ENCODE data around the gene UCP1. TPM values are rescaled to one million over a fixed set of nuclear protein-coding genes. Genes with fewer than 3 reads are reported as not detected.

The UCP1 gene
- polyA plus RNA-seq, 3 donors = not detected

- Mint-ChIP-seq H3K9me3 (peaks cover 0 to 1% (median 0%) of the 10 kb centered on the region in 7 donors), H3K4me1 (no peaks in the 10 kb centered on the region), H3K27me3 (ENCODE audit: low read depth in 3 of 3) (peaks cover 0 to 3% (median 3%) of the 10 kb centered on the region in 3 donors), H3K4me3 (no peak overlapping the region), H3K36me3 (no peaks in the 10 kb centered on the region), H3K27ac (no peak overlapping the region)
- DNase-seq = no peak
- Histone ChIP-seq H3K4me2 (replicated peaks; ENCODE audit: extremely low read depth, low read length, poor library complexity, severe bottlenecking) (no peak overlapping the region), H3K4me3 (replicated peaks in 1 of 3; ENCODE audit: low read depth in 2 of 3, low read length in 3 of 3) (no peak overlapping the region), H3K27me3 (ENCODE audit: control insufficient read depth in 2 of 2, insufficient read depth in 2 of 2, low read length in 2 of 2) (no peaks in the 10 kb centered on the region), H3K79me2 (ENCODE audit: insufficient read depth, low read length) (no peaks in the 10 kb centered on the region), H3K9ac (ENCODE audit: insufficient read depth, low read length, poor library complexity, severe bottlenecking) (no peak overlapping the region), H3K4me1 (ENCODE audit: control insufficient read depth in 1 of 2, insufficient read depth in 2 of 2, low read length in 2 of 2) (no peaks in the 10 kb centered on the region), H3K27ac (ENCODE audit: low read depth in 1 of 2, low read length in 2 of 2) (no peak overlapping the region), H2AFZ (ENCODE audit: insufficient read depth, low read depth, low read length, poor library complexity, severe bottlenecking) (no peak overlapping the region), H4K20me1 (ENCODE audit: insufficient read depth, low read length) (no peaks in the 10 kb centered on the region), H3K36me3 (replicated peaks in 1 of 2; ENCODE audit: control insufficient read depth in 1 of 2, insufficient read depth in 2 of 2, low read length in 2 of 2) (no peaks in the 10 kb centered on the region), H3K9me3 (replicated peaks in 1 of 2; ENCODE audit: control insufficient read depth in 1 of 2, insufficient read depth in 1 of 2, low read length in 2 of 2) (no peaks in the 10 kb centered on the region)
- WGBS (ENCODE audit: insufficient coverage) = 95% methylated on average over 2 of the region's 2 CpGs
- no peak for TF ChIP-seq CTCF (IDR thresholded peaks at IDR 0.05)
- intact Hi-C loops (cut with micrococcal nuclease) = no loop called here
These were observed 34.5 kb upstream of the UCP1 start for GRCh38 chr4:140603286-140603685.

- Histone ChIP-seq H3K4me3 (replicated peaks in 1 of 3; ENCODE audit: low read depth in 2 of 3, low read length in 3 of 3) (no peak overlapping the region), H3K36me3 (replicated peaks in 1 of 2; ENCODE audit: control insufficient read depth in 1 of 2, insufficient read depth in 2 of 2, low read length in 2 of 2) (no peaks in the 10 kb centered on the region), H3K9me3 (replicated peaks in 1 of 2; ENCODE audit: control insufficient read depth in 1 of 2, insufficient read depth in 1 of 2, low read length in 2 of 2) (no peaks in the 10 kb centered on the region), H3K9ac (ENCODE audit: insufficient read depth, low read length, poor library complexity, severe bottlenecking) (no peak overlapping the region), H4K20me1 (ENCODE audit: insufficient read depth, low read length) (no peaks in the 10 kb centered on the region), H3K4me2 (replicated peaks; ENCODE audit: extremely low read depth, low read length, poor library complexity, severe bottlenecking) (no peak overlapping the region), H3K27ac (ENCODE audit: low read depth in 1 of 2, low read length in 2 of 2) (no peak overlapping the region), H3K79me2 (ENCODE audit: insufficient read depth, low read length) (no peaks in the 10 kb centered on the region), H3K27me3 (ENCODE audit: control insufficient read depth in 2 of 2, insufficient read depth in 2 of 2, low read length in 2 of 2) (no peaks in the 10 kb centered on the region), H3K4me1 (ENCODE audit: control insufficient read depth in 1 of 2, insufficient read depth in 2 of 2, low read length in 2 of 2) (no peaks in the 10 kb centered on the region), H2AFZ (ENCODE audit: insufficient read depth, low read depth, low read length, poor library complexity, severe bottlenecking) (no peak overlapping the region)
- intact Hi-C loops (cut with micrococcal nuclease) = no loop called here
- WGBS (ENCODE audit: insufficient coverage) = 95% methylated on average over 2 of the region's 2 CpGs
- H3K4me3 Mint-ChIP-seq = no peak overlapping the region
- H3K27me3 Mint-ChIP-seq (ENCODE audit: low read depth in 3 of 3) = peaks cover 0 to 3% (median 3%) of the 10 kb centered on the region in 3 donors
- no peak for TF ChIP-seq CTCF (IDR thresholded peaks at IDR 0.05)
- H3K36me3 Mint-ChIP-seq = no peaks in the 10 kb centered on the region
- H3K9me3 Mint-ChIP-seq = peaks cover 0 to 1% (median 0%) of the 10 kb centered on the region in 7 donors
- DNase-seq = no peak
- H3K27ac Mint-ChIP-seq = no peak overlapping the region
- no peaks in the 10 kb centered on the region for H3K4me1 Mint-ChIP-seq
These were observed 34.0 kb upstream of the UCP1 start for GRCh38 chr4:140602714-140603113.
